A549 (cell line): ENCODE data around the gene SNAPC5.

Experiments used
- CEBPB ChIP-seq, 2 experiments: fragments of >200 bp in 1 of 2; sonication (Bioruptor Twin) in 1 of 2; formaldehyde crosslinking in 1 of 2; IDR thresholded peaks; 2 replicates each; pipeline ENCODE4 v1.6.1; 2012 to 2016
- CHD4 ChIP-seq: fragments of 200-600 bp; sonication (generic); IDR thresholded peaks from 2 replicates; pipeline ENCODE4 v1.6.1; 2016; ENCODE audit warnings: antibody characterized with exemption, mild to moderate bottlenecking, borderline replicate concordance
- EHF ChIP-seq: fragments of 250-450 bp; sonication (Bioruptor Pico); IDR thresholded peaks from 2 replicates; pipeline ENCODE4 v1.5.0; 2020; ENCODE audit warnings: mild to moderate bottlenecking
- FOSL2 ChIP-seq, 2 experiments: fragments of 450-650 bp in 1 of 2; fragments of >200 bp in 1 of 2; sonication (Bioruptor Twin) in 1 of 2; formaldehyde crosslinking; IDR thresholded peaks; 2 replicates each; pipeline versions ENCODE4 v1.5.0 to v1.6.1; 2016 to 2020; ENCODE audit warnings: mild to moderate bottlenecking in 1 of 2, moderate library complexity in 1 of 2
- HEYL ChIP-seq: fragments of 250-450 bp; sonication (Bioruptor Pico); IDR thresholded peaks from 2 replicates; pipeline ENCODE4 v1.8.0; 2021; ENCODE audit warnings: mild to moderate bottlenecking, moderate library complexity
- HOXB5 ChIP-seq: fragments of 250-450 bp; sonication (Bioruptor Pico); IDR thresholded peaks from 2 replicates; pipeline ENCODE4 v1.5.0; 2020; ENCODE audit warnings: mild to moderate bottlenecking, moderate library complexity
- JUN ChIP-seq, 2 experiments: fragments of >200 bp; sonication (Bioruptor Twin); formaldehyde crosslinking; IDR thresholded peaks; 2 replicates in 1 of 2; 3 replicates in 1 of 2; pipeline ENCODE4 v1.6.1; 2016 to 2017
- MAFK ChIP-seq: fragments of 450-650 bp; IDR thresholded peaks from 2 replicates; pipeline ENCODE4 v1.6.1; 2014; ENCODE audit not compliant: partially characterized antibody
- POLR2A ChIP-seq: IDR thresholded peaks from 2 replicates; pipeline ENCODE4 v1.6.1; 2012; ENCODE audit warnings: mild to moderate bottlenecking, low read length
- POLR2AphosphoS2 ChIP-seq: conservative IDR thresholded peaks from 2 replicates; pipeline ENCODE4 v1.6.1; 2012; ENCODE audit warnings: low read length, improper control_type of control experiment, inconsistent platforms
- RNF2 ChIP-seq: fragments of 200-600 bp; sonication (generic); IDR thresholded peaks from 2 replicates; pipeline ENCODE4 v1.6.1; 2016; ENCODE audit warnings: low read depth, mild to moderate bottlenecking, antibody characterized with exemption, moderate library complexity, borderline replicate concordance
- ZNF302 ChIP-seq: fragments of 250-450 bp; sonication (Bioruptor Pico); IDR thresholded peaks from 2 replicates; pipeline ENCODE4 v1.9.0; 2021; ENCODE audit warnings: inconsistent platforms, mild to moderate bottlenecking, moderate library complexity
- TF ChIP-seq, protein P1 (sequence below): fragments of >200 bp; sonication (Bioruptor Twin); formaldehyde crosslinking; IDR thresholded peaks from 3 replicates; pipeline ENCODE4 v1.5.1; 2016
- TF ChIP-seq, protein P2 (sequence below): fragments of 200-600 bp; sonication (generic); IDR thresholded peaks from 2 replicates; pipeline ENCODE4 v1.6.1; 2016; ENCODE audit warnings: antibody characterized with exemption, mild to moderate bottlenecking, moderate library complexity

DNA sequence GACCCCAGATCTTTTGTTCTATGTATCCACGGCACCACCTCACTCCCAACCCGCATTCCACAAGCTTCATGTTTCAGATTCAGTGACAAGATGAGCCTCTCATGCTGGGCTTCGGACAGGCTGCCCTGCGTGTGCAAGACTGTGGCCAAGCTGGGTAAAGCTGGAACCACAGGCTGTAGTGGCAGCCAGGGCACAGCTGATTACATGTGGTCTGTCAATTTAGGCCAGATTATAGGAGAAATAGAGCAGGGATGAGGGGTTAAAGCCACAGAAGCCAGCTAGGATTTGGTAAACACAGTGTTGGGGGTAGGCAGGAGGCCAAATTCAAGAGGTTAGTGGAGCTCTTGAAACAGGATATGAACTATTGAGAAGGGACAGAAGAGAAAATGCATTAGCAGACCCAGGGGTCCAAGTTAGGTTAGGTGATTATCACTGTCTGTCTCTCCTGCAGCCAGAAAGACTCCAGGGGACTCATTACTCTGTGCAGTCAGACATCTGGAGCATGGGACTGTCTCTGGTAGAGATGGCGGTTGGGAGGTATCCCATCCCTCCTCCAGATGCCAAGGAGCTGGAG, 12.9 kb downstream of the SNAPC5 start:
- TF ChIP-seq, protein P1, sequence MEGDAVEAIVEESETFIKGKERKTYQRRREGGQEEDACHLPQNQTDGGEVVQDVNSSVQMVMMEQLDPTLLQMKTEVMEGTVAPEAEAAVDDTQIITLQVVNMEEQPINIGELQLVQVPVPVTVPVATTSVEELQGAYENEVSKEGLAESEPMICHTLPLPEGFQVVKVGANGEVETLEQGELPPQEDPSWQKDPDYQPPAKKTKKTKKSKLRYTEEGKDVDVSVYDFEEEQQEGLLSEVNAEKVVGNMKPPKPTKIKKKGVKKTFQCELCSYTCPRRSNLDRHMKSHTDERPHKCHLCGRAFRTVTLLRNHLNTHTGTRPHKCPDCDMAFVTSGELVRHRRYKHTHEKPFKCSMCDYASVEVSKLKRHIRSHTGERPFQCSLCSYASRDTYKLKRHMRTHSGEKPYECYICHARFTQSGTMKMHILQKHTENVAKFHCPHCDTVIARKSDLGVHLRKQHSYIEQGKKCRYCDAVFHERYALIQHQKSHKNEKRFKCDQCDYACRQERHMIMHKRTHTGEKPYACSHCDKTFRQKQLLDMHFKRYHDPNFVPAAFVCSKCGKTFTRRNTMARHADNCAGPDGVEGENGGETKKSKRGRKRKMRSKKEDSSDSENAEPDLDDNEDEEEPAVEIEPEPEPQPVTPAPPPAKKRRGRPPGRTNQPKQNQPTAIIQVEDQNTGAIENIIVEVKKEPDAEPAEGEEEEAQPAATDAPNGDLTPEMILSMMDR, result no peak
- TF ChIP-seq EHF (CRISPR knock-in tag) (no peak), POLR2AphosphoS2 (no peak), POLR2A (no peak), HEYL (CRISPR knock-in tag) (no peak), JUN (IDR thresholded peaks at IDR 0.05) (no peak), HOXB5 (CRISPR knock-in tag) (no peak), CHD4 (no peak), ZNF302 (CRISPR knock-in tag) (no peak), MAFK (no peak), FOSL2 (IDR thresholded peaks at IDR 0.05) (no peak), FOSL2 (CRISPR knock-in tag; IDR thresholded peaks at IDR 0.05) (no peak), RNF2 (no peak), CEBPB (IDR thresholded peaks at IDR 0.05) (no peak)
- TF ChIP-seq, protein P2, sequence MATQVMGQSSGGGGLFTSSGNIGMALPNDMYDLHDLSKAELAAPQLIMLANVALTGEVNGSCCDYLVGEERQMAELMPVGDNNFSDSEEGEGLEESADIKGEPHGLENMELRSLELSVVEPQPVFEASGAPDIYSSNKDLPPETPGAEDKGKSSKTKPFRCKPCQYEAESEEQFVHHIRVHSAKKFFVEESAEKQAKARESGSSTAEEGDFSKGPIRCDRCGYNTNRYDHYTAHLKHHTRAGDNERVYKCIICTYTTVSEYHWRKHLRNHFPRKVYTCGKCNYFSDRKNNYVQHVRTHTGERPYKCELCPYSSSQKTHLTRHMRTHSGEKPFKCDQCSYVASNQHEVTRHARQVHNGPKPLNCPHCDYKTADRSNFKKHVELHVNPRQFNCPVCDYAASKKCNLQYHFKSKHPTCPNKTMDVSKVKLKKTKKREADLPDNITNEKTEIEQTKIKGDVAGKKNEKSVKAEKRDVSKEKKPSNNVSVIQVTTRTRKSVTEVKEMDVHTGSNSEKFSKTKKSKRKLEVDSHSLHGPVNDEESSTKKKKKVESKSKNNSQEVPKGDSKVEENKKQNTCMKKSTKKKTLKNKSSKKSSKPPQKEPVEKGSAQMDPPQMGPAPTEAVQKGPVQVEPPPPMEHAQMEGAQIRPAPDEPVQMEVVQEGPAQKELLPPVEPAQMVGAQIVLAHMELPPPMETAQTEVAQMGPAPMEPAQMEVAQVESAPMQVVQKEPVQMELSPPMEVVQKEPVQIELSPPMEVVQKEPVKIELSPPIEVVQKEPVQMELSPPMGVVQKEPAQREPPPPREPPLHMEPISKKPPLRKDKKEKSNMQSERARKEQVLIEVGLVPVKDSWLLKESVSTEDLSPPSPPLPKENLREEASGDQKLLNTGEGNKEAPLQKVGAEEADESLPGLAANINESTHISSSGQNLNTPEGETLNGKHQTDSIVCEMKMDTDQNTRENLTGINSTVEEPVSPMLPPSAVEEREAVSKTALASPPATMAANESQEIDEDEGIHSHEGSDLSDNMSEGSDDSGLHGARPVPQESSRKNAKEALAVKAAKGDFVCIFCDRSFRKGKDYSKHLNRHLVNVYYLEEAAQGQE, result no peak
